Thyroid gland (tissue), 4 donors: Measurements from ENCODE around the gene DLGAP1. TPM values are rescaled to one million over a fixed set of nuclear protein-coding genes. Genes with fewer than 3 reads are reported as not detected.

Experiments
- DNase-seq, 2 donors: peaks; one replicate each; pipeline ENCODE4 v3.0.0-alpha.2; 2019
- H3K27ac ChIP-seq, 3 donors: fragments of 200-600 bp; sonication (generic); 1 replicate in 2 of 3; 2 replicates in 1 of 3; pipeline ENCODE4 v1.5.1; 2016 to 2019; ENCODE audit warnings: mild to moderate bottlenecking in 1 of 3, moderate library complexity in 1 of 3
- H3K27me3 ChIP-seq: fragments of 200-600 bp; sonication (generic); one replicate; pipeline ENCODE4 v1.5.1; 2019
- H3K36me3 ChIP-seq, 2 donors: fragments of 200-600 bp; sonication (generic); one replicate each; pipeline ENCODE4 v1.5.1; 2016 to 2019
- H3K4me1 ChIP-seq, 2 donors: fragments of 200-600 bp; sonication (generic); one replicate each; pipeline ENCODE4 v1.5.1; 2017 to 2019
- H3K4me3 ChIP-seq, 3 donors: fragments of 200-600 bp; sonication (generic); replicated peaks in 1 of 3; 1 replicate in 2 of 3; 2 replicates in 1 of 3; pipeline ENCODE4 v1.5.1; 2016; ENCODE audit warnings: mild to moderate bottlenecking in 1 of 3
- H3K9me3 ChIP-seq: fragments of 200-600 bp; sonication (generic); one replicate; pipeline ENCODE4 v1.5.1; 2017
- CTCF ChIP-seq, 6 experiments: fragments of 200-600 bp in 3 of 6; fragments of 450-650 bp in 3 of 6; sonication (generic) in 3 of 6; IDR thresholded peaks; one replicate each; pipeline ENCODE4 v1.5.1; 2016 to 2019; ENCODE audit warnings: antibody characterized with exemption in 6 of 6, mild to moderate bottlenecking in 2 of 6, inconsistent platforms in 1 of 6, moderate library complexity in 1 of 6
- POLR2A ChIP-seq, 2 donors: fragments of 450-650 bp; IDR thresholded peaks; one replicate each; pipeline ENCODE4 v1.6.1; 2017; ENCODE audit warnings: antibody characterized with exemption in 2 of 2, mild to moderate bottlenecking in 2 of 2, moderate library complexity in 1 of 2
- WGBS, 2 donors: methylation state at CpG; one replicate each; pipeline ENCODE4 v1.1.5; 2017; 5-methylcytosine and 5-hydroxymethylcytosine counted together
- intact Hi-C: fragments of 100-400 bp; cut with DNase I; formaldehyde crosslinking; loops from one replicate; pipeline ENCODE4 v1.15.1; 2023
- total RNA-seq, 4 donors: library from RNA; depleted of rRNA; stranded (reverse); fragments of >200 nt; gene quantifications; one replicate each; pipeline ENCODE4 v1.2.3, GENCODE V29; 2016

The DLGAP1 gene
- total RNA-seq, 4 donors from 2014 or later = 0.25 to 2.7 (median 0.77) TPM

GRCh38 chr18:4453874-4454536, 1.1 kb downstream of the DLGAP1 start:
- Histone ChIP-seq H3K4me3 (no peak overlapping the region), H3K9me3 (no peaks in the 10 kb centered on the region), H3K27ac (no peak overlapping the region), H3K4me1 (no peaks in the 10 kb centered on the region), H3K36me3 (no peaks in the 10 kb centered on the region), H3K27me3 (no peaks in the 10 kb centered on the region)
- 0 to 3% methylated on average over 19 to 35 of the region's 46 CpGs for WGBS, 2 donors
- TF ChIP-seq CTCF (IDR thresholded peaks at IDR 0.05) = no peak
- intact Hi-C loops = no loop called here
- no peak for DNase-seq

GRCh38 chr18:4453567-4453873, 1.6 kb downstream of the DLGAP1 start:
- 4 to 6% methylated on average over 8 of the region's 8 CpGs for WGBS, 2 donors
- Histone ChIP-seq H3K4me1 (no peaks in the 10 kb centered on the region), H3K27ac (no peak overlapping the region), H3K36me3 (no peaks in the 10 kb centered on the region), H3K27me3 (no peaks in the 10 kb centered on the region), H3K4me3 (no peak overlapping the region), H3K9me3 (no peaks in the 10 kb centered on the region)
- intact Hi-C loops = no loop called here
- no peak for TF ChIP-seq POLR2A (IDR thresholded peaks at IDR 0.05)
- TF ChIP-seq CTCF (IDR thresholded peaks at IDR 0.05) = no peak
- DNase-seq = no peak

- H3K4me1 ChIP-seq = no peaks in the 10 kb centered on the region
- WGBS, 2 donors = 10 to 24% methylated on average over 2 of the region's 2 CpGs
- no peak overlapping the region for H3K4me3 ChIP-seq
- DNase-seq = no peak
- H3K27me3 ChIP-seq = no peaks in the 10 kb centered on the region
- intact Hi-C loops = no loop called here
- no peaks in the 10 kb centered on the region for H3K9me3 ChIP-seq
- no peaks in the 10 kb centered on the region for H3K36me3 ChIP-seq
- TF ChIP-seq POLR2A (IDR thresholded peaks at IDR 0.05) = no peak
- no peak for TF ChIP-seq CTCF (IDR thresholded peaks at IDR 0.05)
- no peak overlapping the region for H3K27ac ChIP-seq
Measured at GRCh38 chr18:4450065-4450658, 4.9 kb downstream of the DLGAP1 start.

GRCh38 chr18:4445902-4446301, 9.2 kb downstream of the DLGAP1 start:
- no peak for DNase-seq
- no peaks in the 10 kb centered on the region for H3K9me3 ChIP-seq
- H3K27me3 ChIP-seq = no peaks in the 10 kb centered on the region
- H3K4me1 ChIP-seq = no peaks in the 10 kb centered on the region
- H3K36me3 ChIP-seq = no peaks in the 10 kb centered on the region
- no peak overlapping the region for H3K27ac ChIP-seq
- intact Hi-C loops = no loop called here
- 74 to 81% methylated on average over 4 of the region's 4 CpGs for WGBS, 2 donors
- no peak overlapping the region for H3K4me3 ChIP-seq
- TF ChIP-seq POLR2A (IDR thresholded peaks at IDR 0.05) = no peak
- TF ChIP-seq CTCF (IDR thresholded peaks at IDR 0.05) = no peak

GRCh38 chr18:4444306-4444705, 10.8 kb downstream of the DLGAP1 start:
- intact Hi-C loops = no loop called here
- Histone ChIP-seq H3K4me3 (no peak overlapping the region), H3K36me3 (no peaks in the 10 kb centered on the region), H3K9me3 (no peaks in the 10 kb centered on the region), H3K27ac (no peak overlapping the region), H3K27me3 (no peaks in the 10 kb centered on the region), H3K4me1 (no peaks in the 10 kb centered on the region)
- TF ChIP-seq CTCF (IDR thresholded peaks at IDR 0.05) (no peak), POLR2A (IDR thresholded peaks at IDR 0.05) (no peak)
- no peak for DNase-seq
